Stimulated activated memory B cell treated with anti-CD40 and anti-IgM and Interleukin-4, amounts not matched to agents 10 μg/mL and 1 μg/mL and 100 μg/mL, for 72 hours (primary cell): ENCODE measurements around the gene PAN3.

Source experiments
- ATAC-seq: fragments of 150-1000 bp; cut with Tn5 transposase; 2 replicates; pipeline ENCODE4 v1.10.0; 2021
- H3K27ac Mint-ChIP-seq: one replicate; pipeline ENCODE4 v1.8.0; 2022; ENCODE audit warnings: mild to moderate bottlenecking, mixed read lengths
- H3K27me3 Mint-ChIP-seq: one replicate; pipeline ENCODE4 v1.8.0; 2022; ENCODE audit warnings: mixed read lengths
- H3K36me3 Mint-ChIP-seq: one replicate; pipeline ENCODE4 v1.8.0; 2022; ENCODE audit warnings: mixed read lengths
- H3K4me1 Mint-ChIP-seq: one replicate; pipeline ENCODE4 v1.8.0; 2022; ENCODE audit warnings: mixed read lengths
- H3K4me3 Mint-ChIP-seq: one replicate; pipeline ENCODE4 v1.8.0; 2022; ENCODE audit warnings: mild to moderate bottlenecking, moderate library complexity, mixed read lengths
- H3K9me3 Mint-ChIP-seq: one replicate; pipeline ENCODE4 v1.8.0; 2022; ENCODE audit warnings: mixed read lengths

Gene PAN3

GRCh38 chr13:28340272-28340793 is 202.0 kb downstream of the PAN3 start:
- ATAC-seq, result no peak

GRCh38 chr13:28342251-28342650 is 203.9 kb downstream of the PAN3 start:
- Mint-ChIP-seq H3K27me3 (peaks cover 22% of the 10 kb centered on the region), H3K4me1 (no peaks in the 10 kb centered on the region), H3K36me3 (no peaks in the 10 kb centered on the region), H3K27ac (no peak overlapping the region), H3K9me3 (no peaks in the 10 kb centered on the region), H3K4me3 (no peak overlapping the region)
- ATAC-seq, result no peak

More at GRCh38 chr13:28340272-28340793, 202.0 kb downstream of the PAN3 start:
- Mint-ChIP-seq H3K4me3 (no peak overlapping the region), H3K27me3 (peaks cover 12% of the 10 kb centered on the region), H3K9me3 (no peaks in the 10 kb centered on the region), H3K36me3 (no peaks in the 10 kb centered on the region), H3K4me1 (no peaks in the 10 kb centered on the region), H3K27ac (no peak overlapping the region)

DNA sequence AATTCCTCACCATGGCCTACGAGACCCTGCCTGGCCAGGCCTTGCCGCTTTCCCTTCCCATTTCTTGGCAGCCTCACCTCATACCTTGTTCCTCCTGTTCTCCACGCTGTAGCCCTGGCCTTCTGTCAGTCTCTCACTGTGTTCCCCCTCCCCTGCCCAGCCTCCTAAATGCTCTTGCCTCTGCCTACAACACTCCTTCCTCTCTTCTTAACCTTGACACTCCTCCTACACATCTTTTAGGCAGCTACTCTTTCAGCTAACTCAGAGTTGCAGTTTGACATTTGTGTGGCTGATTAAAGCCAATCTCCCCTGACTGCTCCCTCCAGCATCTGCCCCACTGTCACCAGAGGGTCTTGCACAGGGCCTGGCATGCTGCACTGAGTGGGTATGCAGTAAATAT is 205.8 kb downstream of the PAN3 start:
- no peak for ATAC-seq
- Mint-ChIP-seq H3K27ac (no peak overlapping the region), H3K36me3 (no peaks in the 10 kb centered on the region), H3K9me3 (no peaks in the 10 kb centered on the region), H3K4me1 (no peaks in the 10 kb centered on the region), H3K4me3 (no peak overlapping the region), H3K27me3 (peaks cover 22% of the 10 kb centered on the region)
